GM12878 (cell line): ENCODE results near the gene SETDB1. TPM values are rescaled to one million over a fixed set of nuclear protein-coding genes. Genes with fewer than 3 reads are reported as not detected.
A peak's percentile ranks its signal among the peaks of the same experiment; 100 is the strongest.

Experiments used
- ATAC-seq: fragments of 200-7000 bp; cut with Tn5 transposase; 3 replicates; pipeline ENCODE4 v1.9.1; 2020; ENCODE audit warnings: mild to moderate bottlenecking, moderate library complexity
- BruUV-seq: library from RNA; stranded (reverse); fragments of 400-500 nt; replicated peaks from 2 replicates; lab custom pipeline; 2021; lab: Mats Ljungman, UMichigan
- CTCF ChIA-PET: fragments of 300-600 bp; sonication (Branson Sonifier 250); formaldehyde crosslinking; extraction: SDS; loops from one replicate; lab custom pipeline; 2021; ENCODE audit warnings: inconsistent platforms; lab: Yijun Ruan, JAX
- POLR2A ChIA-PET: fragments of 350-600 bp; formaldehyde crosslinking; extraction: SDS; loops from one replicate; lab custom pipeline; 2021; ENCODE audit warnings: inconsistent platforms; lab: Charles Lee
- RAD21 ChIA-PET: fragments of 300-600 bp; sonication (Branson Sonifier 250); formaldehyde crosslinking; loops from one replicate; lab custom pipeline; 2023; ENCODE audit warnings: antibody characterized with exemption; ENCODE audit not compliant: unreplicated experiment; lab: Charles Lee
- SMC1A ChIA-PET: fragments of 300-600 bp; sonication (Branson Sonifier 250); formaldehyde crosslinking; loops from one replicate; lab custom pipeline; 2023; ENCODE audit not compliant: unreplicated experiment, uncharacterized antibody; lab: Charles Lee
- DNase-seq: peaks from one replicate; pipeline ENCODE4 v3.0.0-alpha.2; 2011; ENCODE audit warnings: low read depth, low spot score
- FAIRE-seq: peaks from 3 replicates; lab custom pipeline; 2011; peaks lifted over from hg19 to GRCh38; lab: Jason Lieb, UNC
- H2AFZ ChIP-seq: 2 replicates; pipeline ENCODE4 v1.6.0; 2011; ENCODE audit warnings: low read depth, low read length, control low read depth; ENCODE audit not compliant: control insufficient read depth
- H3K27ac ChIP-seq: 2 replicates; pipeline ENCODE4 v1.5.1; 2011; ENCODE audit warnings: control low read depth; ENCODE audit not compliant: control insufficient read depth, insufficient read depth
- H3K27me3 ChIP-seq, 2 experiments: replicated peaks in 1 of 2; 2 replicates each; pipeline versions ENCODE4 v1.6.0 to v1.6.1; 2011; ENCODE audit warnings: low read length in 1 of 2; ENCODE audit not compliant: control insufficient read depth in 2 of 2, insufficient read depth in 2 of 2
- H3K36me3 ChIP-seq, 2 experiments: 2 replicates each; pipeline ENCODE4 v1.5.1; 2011; ENCODE audit warnings: low read length in 1 of 2; ENCODE audit not compliant: control insufficient read depth in 2 of 2, insufficient read depth in 2 of 2
- H3K4me1 ChIP-seq: 2 replicates; pipeline ENCODE4 v1.6.1; 2011; ENCODE audit warnings: mild to moderate bottlenecking, low read length, moderate library complexity, mixed read lengths; ENCODE audit not compliant: control insufficient read depth, insufficient read depth
- H3K4me2 ChIP-seq: 2 replicates; pipeline ENCODE4 v1.6.0; 2011; ENCODE audit warnings: control low read depth; ENCODE audit not compliant: control insufficient read depth, insufficient read depth
- H3K4me3 ChIP-seq: fragments of 200-600 bp; sonication (generic); 2 replicates; pipeline ENCODE4 v1.5.1; 2016
- H3K79me2 ChIP-seq: 2 replicates; pipeline ENCODE4 v1.6.0; 2011; ENCODE audit warnings: low read length; ENCODE audit not compliant: control insufficient read depth, insufficient read depth
- H3K9ac ChIP-seq: 2 replicates; pipeline ENCODE4 v1.8.0; 2011; ENCODE audit warnings: low read length, control low read depth, mixed read lengths; ENCODE audit not compliant: control insufficient read depth, insufficient read depth
- H3K9me3 ChIP-seq: replicated peaks from 3 replicates; pipeline ENCODE4 v1.5.1; 2011; ENCODE audit warnings: mild to moderate bottlenecking, low read length; ENCODE audit not compliant: control insufficient read depth, insufficient read depth
- H4K20me1 ChIP-seq: 2 replicates; pipeline ENCODE4 v1.6.0; 2011; ENCODE audit not compliant: control insufficient read depth, insufficient read depth
- KLF5 ChIP-seq: fragments of 450-650 bp; IDR thresholded peaks from 2 replicates; pipeline ENCODE4 v1.6.1; 2014; ENCODE audit warnings: mild to moderate bottlenecking; ENCODE audit not compliant: partially characterized antibody
- NBN ChIP-seq: fragments of 450-650 bp; IDR thresholded peaks from 2 replicates; pipeline ENCODE4 v1.6.1; 2016
- RAD21 ChIP-seq: IDR thresholded peaks from 2 replicates; pipeline ENCODE4 v1.6.1; 2011; ENCODE audit warnings: mild to moderate bottlenecking, low read depth, low read length, moderate library complexity; ENCODE audit not compliant: insufficient read depth
- RELA ChIP-seq: fragments of 450-650 bp; IDR thresholded peaks from 2 replicates; pipeline ENCODE4 v1.8.0; 2014; ENCODE audit warnings: borderline replicate concordance; ENCODE audit not compliant: partially characterized antibody
- SREBF1 ChIP-seq: IDR thresholded peaks from 2 replicates; pipeline ENCODE4 v1.6.1; 2012; ENCODE audit warnings: mild to moderate bottlenecking, low read length
- SREBF2 ChIP-seq: IDR thresholded peaks from 2 replicates; pipeline ENCODE4 v1.6.1; 2012; ENCODE audit warnings: mild to moderate bottlenecking, low read length
- whole genome bisulfite sequencing: methylation state at CpG from one replicate; pipeline ENCODE4 v1.1.6; 2016; ENCODE audit warnings: low lambda C conversion rate; ENCODE audit not compliant: insufficient replicate concordance, insufficient coverage; ENCODE audit errors: missing lambda C conversion rate; 5-methylcytosine and 5-hydroxymethylcytosine counted together
- in situ Hi-C: fragments of 300-500 bp; cut with MboI; formaldehyde crosslinking; loops from 9 replicates; pipeline ENCODE4 v1.14.3; 2018; ENCODE audit warnings: mixed read lengths
- intact Hi-C: fragments of 100-400 bp; cut with micrococcal nuclease; formaldehyde crosslinking; loops from one replicate; pipeline ENCODE4 v1.14.2; 2022; ENCODE audit not compliant: unreplicated experiment
- polyA plus RNA-seq, 11 experiments: library from polyadenylated mRNA; depleted of rRNA in 4 of 11; unstranded in 6 of 11; stranded (reverse) in 5 of 11; fragments of >200 nt; fragmentation: Nextera tagmentation in 4 of 11; fragmentation: Illumina TruSeq in 1 of 11; extraction: Ambion mirVana in 4 of 11; extraction: Trizol in 1 of 11; gene quantifications; 1 replicate in 1 of 11; 2 replicates in 10 of 11; pipeline versions ENCODE4 v1.2.1 to v1.2.3, GENCODE V29; 2011 to 2016; ENCODE audit warnings: inconsistent platforms in 2 of 11, missing spikeins in 2 of 11, low read depth in 1 of 11
- total RNA-seq, 4 experiments: library from RNA; depleted of rRNA in 3 of 4; stranded (reverse); fragments of >200 nt in 3 of 4; fragmentation: Illumina TruSeq in 1 of 4; extraction: Trizol in 1 of 4; gene quantifications; 2 replicates each; pipeline versions ENCODE4 v1.2.1 to v1.2.3, GENCODE V29; 2013 to 2021
- TF ChIP-seq, protein P1 (sequence below): fragments of 450-650 bp; IDR thresholded peaks from 2 replicates; pipeline ENCODE4 v1.6.1; 2016; ENCODE audit warnings: mild to moderate bottlenecking
- TF ChIP-seq, protein P2 (sequence below), 3 experiments: IDR thresholded peaks in 2 of 3; conservative IDR thresholded peaks in 1 of 3; 2 replicates each; pipeline ENCODE4 v1.5.1; 2011; ENCODE audit warnings: low read depth in 3 of 3, low read length in 3 of 3, mild to moderate bottlenecking in 3 of 3, control low read depth in 2 of 3, moderate library complexity in 2 of 3, inconsistent platforms in 1 of 3, mixed read lengths in 1 of 3; ENCODE audit not compliant: control insufficient read depth in 2 of 3, insufficient read depth in 1 of 3; ENCODE audit errors: extremely low read depth in 1 of 3

SETDB1 gene
- total and polyA plus RNA-seq, 10 of the 15 experiments (the other 5 are each of a cell fraction or from before 2014, with no cell fraction given): 14.3 to 56.7 (median 35.7) TPM

DNA sequence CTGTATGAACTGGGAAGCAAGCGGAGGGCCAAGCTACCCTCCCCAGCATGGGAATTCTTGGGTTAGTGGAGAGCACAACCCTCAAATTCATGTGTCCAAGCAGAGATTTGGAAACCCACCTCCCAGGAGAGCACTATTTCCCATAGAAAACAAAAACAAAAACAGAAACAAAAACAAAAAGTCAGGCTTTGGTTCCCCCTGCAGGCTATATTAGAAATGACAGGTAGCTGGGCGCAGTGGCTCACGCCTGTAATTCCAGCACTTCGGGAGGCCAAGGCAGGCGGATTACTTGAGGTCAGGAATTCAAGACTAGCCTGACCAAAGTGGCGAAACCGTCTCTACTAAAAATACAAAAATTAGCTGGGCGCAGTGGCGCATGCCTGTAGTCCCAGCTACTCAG lies 69.7 kb downstream of the SETDB1 start:
- H3K9me3 ChIP-seq: no peaks in the 10 kb centered on the region
- FAIRE-seq (peak; percentile 80), ATAC-seq (peak; percentile 68), DNase-seq (no peak)
- WGBS: 13% methylated on average over 9 of the region's 9 CpGs
- intact Hi-C loops (loop anchor here (10.0 kb wide), 1 partner anchor 741 kb away; the partner anchor contains the start of gene CA14), in situ Hi-C loops (loop anchor here (5.0 kb wide), 1 partner anchor 739 kb away; the partner anchor contains the start of gene CA14)
- H3K4me2 ChIP-seq: peak overlapping the region; percentile 75
- ChIA-PET CTCF (interaction anchor here (0.6 to 16.2 kb wide), 24 partner anchors 10 to 740 kb away, joined by 3 to 252 read pairs (median 4); partner anchors contain the start of genes ANXA9, C1orf56, CERS2 and MINDY1), POLR2A (interaction anchor here (0.6 to 1.2 kb wide), 3 partner anchors 10 to 74 kb away, joined by 3 to 5 read pairs (median 4); no protein-coding TSS in a partner anchor), RAD21 (interaction anchor here (0.7 to 2.6 kb wide), 12 partner anchors 10 to 740 kb away, joined by 3 to 20 read pairs (median 3); partner anchors contain the start of genes ANXA9, GOLPH3L and MINDY1), SMC1A (interaction anchor here (0.6 to 4.5 kb wide), 10 partner anchors 10 to 744 kb away, joined by 3 to 34 read pairs (median 4); partner anchors contain the start of genes C1orf56, CERS2, MINDY1 and TNFAIP8L2)
- H4K20me1 ChIP-seq: no peaks in the 10 kb centered on the region
- H3K4me1 ChIP-seq: no peaks in the 10 kb centered on the region
- H3K27me3 ChIP-seq: no peaks in the 10 kb centered on the region
- no peak overlapping the region for H3K4me3 ChIP-seq
- H3K27ac ChIP-seq: no peak overlapping the region
- TF ChIP-seq SREBF2: no peak
- no peak for TF ChIP-seq SREBF1
- peak; percentile 56 for TF ChIP-seq RAD21
- no peak for TF ChIP-seq RELA
- 0 out of 2 replicates have a peak, but pooled peaks have one; percentile 18 for TF ChIP-seq NBN
- TF ChIP-seq, protein P1, sequence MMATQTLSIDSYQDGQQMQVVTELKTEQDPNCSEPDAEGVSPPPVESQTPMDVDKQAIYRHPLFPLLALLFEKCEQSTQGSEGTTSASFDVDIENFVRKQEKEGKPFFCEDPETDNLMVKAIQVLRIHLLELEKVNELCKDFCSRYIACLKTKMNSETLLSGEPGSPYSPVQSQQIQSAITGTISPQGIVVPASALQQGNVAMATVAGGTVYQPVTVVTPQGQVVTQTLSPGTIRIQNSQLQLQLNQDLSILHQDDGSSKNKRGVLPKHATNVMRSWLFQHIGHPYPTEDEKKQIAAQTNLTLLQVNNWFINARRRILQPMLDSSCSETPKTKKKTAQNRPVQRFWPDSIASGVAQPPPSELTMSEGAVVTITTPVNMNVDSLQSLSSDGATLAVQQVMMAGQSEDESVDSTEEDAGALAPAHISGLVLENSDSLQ: 0 out of 2 replicates have a peak, but pooled peaks have one; percentile 10
- TF ChIP-seq KLF5: peak; percentile 31
- TF ChIP-seq, protein P2, sequence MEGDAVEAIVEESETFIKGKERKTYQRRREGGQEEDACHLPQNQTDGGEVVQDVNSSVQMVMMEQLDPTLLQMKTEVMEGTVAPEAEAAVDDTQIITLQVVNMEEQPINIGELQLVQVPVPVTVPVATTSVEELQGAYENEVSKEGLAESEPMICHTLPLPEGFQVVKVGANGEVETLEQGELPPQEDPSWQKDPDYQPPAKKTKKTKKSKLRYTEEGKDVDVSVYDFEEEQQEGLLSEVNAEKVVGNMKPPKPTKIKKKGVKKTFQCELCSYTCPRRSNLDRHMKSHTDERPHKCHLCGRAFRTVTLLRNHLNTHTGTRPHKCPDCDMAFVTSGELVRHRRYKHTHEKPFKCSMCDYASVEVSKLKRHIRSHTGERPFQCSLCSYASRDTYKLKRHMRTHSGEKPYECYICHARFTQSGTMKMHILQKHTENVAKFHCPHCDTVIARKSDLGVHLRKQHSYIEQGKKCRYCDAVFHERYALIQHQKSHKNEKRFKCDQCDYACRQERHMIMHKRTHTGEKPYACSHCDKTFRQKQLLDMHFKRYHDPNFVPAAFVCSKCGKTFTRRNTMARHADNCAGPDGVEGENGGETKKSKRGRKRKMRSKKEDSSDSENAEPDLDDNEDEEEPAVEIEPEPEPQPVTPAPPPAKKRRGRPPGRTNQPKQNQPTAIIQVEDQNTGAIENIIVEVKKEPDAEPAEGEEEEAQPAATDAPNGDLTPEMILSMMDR (IDR thresholded peaks at IDR 0.05 in 2 of 3, conservative IDR thresholded peaks at IDR 0.05 in 1 of 3; ENCODE audit: control insufficient read depth in 2 of 3, extremely low read depth in 1 of 3, insufficient read depth in 1 of 3, low read depth in 3 of 3, low read length in 3 of 3): peak; percentile 46 to 59 (median 50)
- no peaks in the 10 kb centered on the region for H3K79me2 ChIP-seq
- H3K9ac ChIP-seq: 0 out of 2 replicates have a peak overlapping the region, but pooled peaks have one; percentile 40
- peak overlapping the region; percentile 88 for H2AFZ ChIP-seq
- H3K36me3 ChIP-seq: no peaks in the 10 kb centered on the region
- no TSS peak for BruUV-seq
